Sigmoid colon (tissue), 7 donors: ENCODE measurements around the gene TFCP2. TPM values are rescaled to one million over a fixed set of nuclear protein-coding genes. Genes with fewer than 3 reads are reported as not detected.

Experiments
- DNase-seq: peaks from one replicate; pipeline ENCODE4 v3.0.0-alpha.2; 2019
- H3K27ac ChIP-seq, 4 donors: fragments of 200-600 bp; sonication (generic); one replicate each; pipeline ENCODE4 v1.5.1; 2016 to 2019; ENCODE audit warnings: mild to moderate bottlenecking in 1 of 4
- H3K27me3 ChIP-seq, 3 donors: fragments of 200-600 bp; sonication (generic); one replicate each; pipeline ENCODE4 v1.5.1; 2019; ENCODE audit warnings: mild to moderate bottlenecking in 1 of 3
- H3K36me3 ChIP-seq, 4 donors: fragments of 200-600 bp; sonication (generic); one replicate each; pipeline ENCODE4 v1.5.1; 2016 to 2019
- H3K4me1 ChIP-seq, 4 donors: fragments of 200-600 bp; sonication (generic); one replicate each; pipeline ENCODE4 v1.5.1; 2017 to 2019
- H3K4me3 ChIP-seq, 4 donors: fragments of 200-600 bp; sonication (generic); one replicate each; pipeline ENCODE4 v1.5.1; 2017 to 2019; ENCODE audit warnings: mild to moderate bottlenecking in 2 of 4, moderate library complexity in 1 of 4
- H3K9me3 ChIP-seq, 4 donors: fragments of 200-600 bp in 3 of 4; sonication (generic) in 3 of 4; one replicate each; pipeline versions ENCODE4 v1.5.1 to v1.6.1; 2013 to 2019
- EP300 ChIP-seq, 4 donors: sonication (generic); formaldehyde crosslinking; IDR thresholded peaks; one replicate each; pipeline ENCODE4 v1.6.1; 2017; ENCODE audit warnings: antibody characterized with exemption in 4 of 4
- POLR2A ChIP-seq, 2 donors: fragments of 450-650 bp; IDR thresholded peaks; one replicate each; pipeline ENCODE4 v1.6.1; 2016; ENCODE audit warnings: antibody characterized with exemption in 2 of 2, mild to moderate bottlenecking in 2 of 2, moderate library complexity in 2 of 2
- POLR2AphosphoS5 ChIP-seq, 4 donors: sonication (generic); formaldehyde crosslinking; IDR thresholded peaks; one replicate each; pipeline ENCODE4 v1.6.1; 2017; ENCODE audit warnings: antibody characterized with exemption in 4 of 4
- WGBS, 2 donors: extraction: QIAGEN DNeasy Blood & Tissue Kit; methylation state at CpG; one replicate each; pipeline ENCODE4 v1.1.7; 2013; 5-methylcytosine and 5-hydroxymethylcytosine counted together
- intact Hi-C: fragments of 100-400 bp; cut with DNase I; formaldehyde crosslinking; loops from one replicate; pipeline ENCODE4 v1.15.1; 2023
- polyA plus RNA-seq, 3 donors: library from polyadenylated mRNA; stranded (reverse); fragments of 200-250 nt; gene quantifications; one replicate each; pipeline ENCODE4 v1.2.3, GENCODE V29; 2013
- total RNA-seq, 4 donors: library from RNA; depleted of rRNA; stranded (reverse); fragments of >200 nt; gene quantifications; one replicate each; pipeline ENCODE4 v1.1.0, GENCODE V29; 2016
- TF ChIP-seq, protein P1 (sequence below), 4 experiments: fragments of 450-650 bp in 3 of 4; fragments of 200-600 bp in 1 of 4; IDR thresholded peaks; one replicate each; pipeline ENCODE4 v1.5.1; 2016 to 2019; ENCODE audit warnings: antibody characterized with exemption in 4 of 4, mild to moderate bottlenecking in 3 of 4, moderate library complexity in 2 of 4
- donor health status: healthy with polysubstance abuse.
- donor health status: Bipolar disorder and iron deficiency.
- donor health status: healthy.

TFCP2 gene
- total and polyA plus RNA-seq, 7 donors, result 10.4 to 18.1 (median 12.7) TPM

DNA sequence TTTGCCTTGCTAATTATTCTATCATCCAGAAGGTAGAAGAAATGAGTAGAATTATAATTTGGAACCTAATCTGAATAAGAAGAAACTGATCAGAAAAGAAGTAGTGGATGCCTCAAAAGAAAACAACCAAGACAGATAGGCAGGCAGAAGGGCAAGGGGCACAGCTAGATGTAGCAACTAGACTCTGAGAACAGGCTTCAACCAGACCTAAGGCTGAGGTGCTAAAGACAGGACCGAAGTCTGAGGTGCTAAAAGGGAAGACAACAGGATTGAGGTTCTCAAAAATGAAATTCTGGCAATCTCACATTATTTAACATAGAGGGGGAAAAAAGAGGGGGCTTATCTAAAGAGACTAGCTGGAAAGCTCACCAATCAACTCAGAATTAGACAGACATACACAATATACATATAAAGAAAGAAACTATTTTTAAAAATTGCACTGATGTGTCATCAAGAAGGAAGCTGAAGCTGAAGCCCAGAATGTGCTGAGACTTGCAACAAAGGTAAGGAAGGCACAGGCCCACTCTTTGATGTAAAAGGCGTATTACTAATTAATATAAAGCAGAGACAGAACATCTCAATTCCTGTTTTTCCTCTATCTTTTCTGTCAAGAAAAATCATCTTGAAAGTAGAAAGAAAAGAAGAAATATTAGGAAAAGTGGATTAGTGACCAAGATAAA is 45.7 kb downstream of the TFCP2 start:
- no peak overlapping the region for H3K27ac ChIP-seq
- H3K9me3 ChIP-seq, result no peaks in the 10 kb centered on the region
- H3K4me3 ChIP-seq, result no peak overlapping the region
- intact Hi-C loops, result no loop called here
- no peaks in the 10 kb centered on the region for H3K4me1 ChIP-seq
- no peak for DNase-seq
- WGBS, 2 donors, result 92 to 96% methylated on average over 2 of the region's 2 CpGs
- peaks cover 0 to 8% (median 0%) of the 10 kb centered on the region in 4 donors for H3K36me3 ChIP-seq
- TF ChIP-seq, protein P1, sequence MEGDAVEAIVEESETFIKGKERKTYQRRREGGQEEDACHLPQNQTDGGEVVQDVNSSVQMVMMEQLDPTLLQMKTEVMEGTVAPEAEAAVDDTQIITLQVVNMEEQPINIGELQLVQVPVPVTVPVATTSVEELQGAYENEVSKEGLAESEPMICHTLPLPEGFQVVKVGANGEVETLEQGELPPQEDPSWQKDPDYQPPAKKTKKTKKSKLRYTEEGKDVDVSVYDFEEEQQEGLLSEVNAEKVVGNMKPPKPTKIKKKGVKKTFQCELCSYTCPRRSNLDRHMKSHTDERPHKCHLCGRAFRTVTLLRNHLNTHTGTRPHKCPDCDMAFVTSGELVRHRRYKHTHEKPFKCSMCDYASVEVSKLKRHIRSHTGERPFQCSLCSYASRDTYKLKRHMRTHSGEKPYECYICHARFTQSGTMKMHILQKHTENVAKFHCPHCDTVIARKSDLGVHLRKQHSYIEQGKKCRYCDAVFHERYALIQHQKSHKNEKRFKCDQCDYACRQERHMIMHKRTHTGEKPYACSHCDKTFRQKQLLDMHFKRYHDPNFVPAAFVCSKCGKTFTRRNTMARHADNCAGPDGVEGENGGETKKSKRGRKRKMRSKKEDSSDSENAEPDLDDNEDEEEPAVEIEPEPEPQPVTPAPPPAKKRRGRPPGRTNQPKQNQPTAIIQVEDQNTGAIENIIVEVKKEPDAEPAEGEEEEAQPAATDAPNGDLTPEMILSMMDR (IDR thresholded peaks at IDR 0.05), result no peak
- TF ChIP-seq POLR2A (IDR thresholded peaks at IDR 0.05), result no peak
- no peaks in the 10 kb centered on the region for H3K27me3 ChIP-seq

DNA sequence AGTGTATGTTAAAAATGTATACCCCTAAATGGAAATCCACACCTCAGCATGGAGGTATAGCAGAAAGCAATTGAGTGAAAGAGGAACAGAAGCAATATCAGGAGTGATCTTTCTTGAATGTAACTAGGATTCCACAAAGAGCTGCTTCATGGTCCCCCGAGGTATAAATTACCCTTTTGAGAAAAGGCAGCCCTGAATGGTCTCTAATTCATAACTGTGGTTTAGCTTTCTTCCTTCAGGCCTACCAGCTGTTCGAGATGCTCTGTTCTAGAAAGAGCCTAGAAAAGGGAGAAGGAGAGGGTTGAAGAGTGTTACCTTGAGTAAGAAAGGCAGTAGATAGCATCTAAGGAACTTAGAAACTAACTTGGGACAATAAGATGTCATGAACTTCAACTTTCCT is 46.6 kb downstream of the TFCP2 start:
- H3K4me3 ChIP-seq, result no peak overlapping the region
- no peaks in the 10 kb centered on the region for H3K4me1 ChIP-seq
- intact Hi-C loops, result no loop called here
- no peak overlapping the region for H3K27ac ChIP-seq
- TF ChIP-seq POLR2A (IDR thresholded peaks at IDR 0.05) (no peak), POLR2AphosphoS5 (IDR thresholded peaks at IDR 0.05) (no peak), EP300 (IDR thresholded peaks at IDR 0.05) (no peak)
- TF ChIP-seq, protein P1 (IDR thresholded peaks at IDR 0.05), result no peak
- peaks cover 0 to 8% (median 0%) of the 10 kb centered on the region in 4 donors for H3K36me3 ChIP-seq
- H3K27me3 ChIP-seq, result no peaks in the 10 kb centered on the region
- no peak for DNase-seq
- 95% methylated on average over 2 of the region's 2 CpGs for WGBS, 2 donors
- no peaks in the 10 kb centered on the region for H3K9me3 ChIP-seq

DNA sequence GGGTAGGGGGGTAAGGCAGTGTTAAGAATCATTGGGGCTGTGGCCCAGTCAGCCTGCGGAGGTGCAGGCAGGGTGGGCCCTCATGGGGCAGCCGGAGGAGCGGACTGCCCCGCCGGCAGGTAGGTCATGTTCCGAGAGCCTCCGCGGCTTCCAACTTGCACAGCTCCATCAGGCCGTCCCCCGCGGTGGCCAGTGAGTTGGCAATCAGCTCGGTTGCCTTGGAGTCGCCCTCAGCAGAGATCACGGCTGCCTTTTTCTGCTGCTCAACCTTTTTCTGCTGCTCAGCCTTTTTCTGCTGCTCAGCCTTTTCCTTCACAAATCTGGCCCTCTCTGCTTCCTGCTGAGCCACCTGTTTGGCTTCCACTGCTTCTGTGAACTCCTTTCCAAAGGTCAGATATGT is 48.4 kb downstream of the TFCP2 start:
- H3K9me3 ChIP-seq, result no peaks in the 10 kb centered on the region
- H3K27me3 ChIP-seq, result no peaks in the 10 kb centered on the region
- TF ChIP-seq, protein P1 (IDR thresholded peaks at IDR 0.05), result no peak
- TF ChIP-seq POLR2A (IDR thresholded peaks at IDR 0.05), result no peak
- TF ChIP-seq POLR2AphosphoS5 (IDR thresholded peaks at IDR 0.05), result no peak
- TF ChIP-seq EP300 (IDR thresholded peaks at IDR 0.05), result no peak
- H3K36me3 ChIP-seq, result peaks cover 0 to 8% (median 0%) of the 10 kb centered on the region in 4 donors
- no peak for DNase-seq
- H3K4me3 ChIP-seq, result no peak overlapping the region
- intact Hi-C loops, result no loop called here
- 93 to 99% methylated on average over 14 of the region's 14 CpGs for WGBS, 2 donors
- no peaks in the 10 kb centered on the region for H3K4me1 ChIP-seq
- H3K27ac ChIP-seq, result no peak overlapping the region

DNA sequence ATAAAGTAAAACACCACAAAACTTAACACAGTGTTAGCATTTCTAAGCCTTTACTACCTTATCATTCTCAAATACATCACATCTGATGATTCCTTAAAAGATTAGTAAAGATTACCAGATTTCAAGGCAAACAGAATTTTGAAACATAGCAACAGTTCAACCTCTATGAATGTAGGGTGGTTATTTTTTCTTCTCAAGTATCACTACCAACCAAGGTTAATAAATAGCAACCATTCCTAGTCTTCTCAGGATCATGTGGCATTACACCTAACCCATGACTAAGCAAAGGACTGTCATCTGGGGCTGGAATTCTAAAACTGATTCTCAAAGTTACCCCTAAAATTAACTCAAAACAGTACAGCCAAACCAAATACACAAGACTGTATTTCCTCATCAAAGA is 50.1 kb downstream of the TFCP2 start:
- Histone ChIP-seq H3K27me3 (no peaks in the 10 kb centered on the region), H3K9me3 (no peaks in the 10 kb centered on the region), H3K4me3 (no peak overlapping the region), H3K36me3 (peaks cover 0 to 23% (median 0%) of the 10 kb centered on the region in 4 donors), H3K27ac (no peak overlapping the region), H3K4me1 (no peaks in the 10 kb centered on the region)
- intact Hi-C loops, result no loop called here
- no peak for DNase-seq
- TF ChIP-seq EP300 (IDR thresholded peaks at IDR 0.05), result no peak
- TF ChIP-seq POLR2A (IDR thresholded peaks at IDR 0.05), result no peak
- no peak for TF ChIP-seq POLR2AphosphoS5 (IDR thresholded peaks at IDR 0.05)
- TF ChIP-seq, protein P1 (IDR thresholded peaks at IDR 0.05), result no peak

DNA sequence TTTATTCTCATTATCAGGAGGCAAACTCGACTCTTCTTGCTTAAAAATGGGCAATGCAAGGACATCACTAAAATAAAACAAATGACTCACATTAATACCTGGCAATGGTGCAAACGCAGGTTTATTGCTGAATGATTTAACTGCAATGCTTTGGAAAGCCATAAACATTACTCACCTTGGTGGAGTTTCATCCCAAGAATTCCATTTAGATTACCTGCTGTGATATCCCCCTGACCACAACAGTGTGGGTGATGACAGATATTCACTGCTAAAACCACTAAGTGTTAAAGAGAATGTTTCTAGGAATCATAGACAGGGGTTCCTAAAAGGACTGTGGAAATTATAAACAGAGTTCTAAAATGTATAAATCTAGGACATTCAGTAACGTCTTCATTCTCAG is 54.2 kb downstream of the TFCP2 start:
- 58 to 83% methylated on average over 3 of the region's 3 CpGs for WGBS, 2 donors
- intact Hi-C loops, result no loop called here
- H3K27ac ChIP-seq, result no peak overlapping the region
- H3K4me3 ChIP-seq, result no peak overlapping the region
- no peaks in the 10 kb centered on the region for H3K9me3 ChIP-seq
- no peaks in the 10 kb centered on the region for H3K4me1 ChIP-seq
- DNase-seq, result no peak
- no peaks in the 10 kb centered on the region for H3K27me3 ChIP-seq
- TF ChIP-seq, protein P1 (IDR thresholded peaks at IDR 0.05), result no peak
- TF ChIP-seq EP300 (IDR thresholded peaks at IDR 0.05), result no peak
- TF ChIP-seq POLR2A (IDR thresholded peaks at IDR 0.05), result no peak
- TF ChIP-seq POLR2AphosphoS5 (IDR thresholded peaks at IDR 0.05), result no peak
- peaks cover 0 to 49% (median 2%) of the 10 kb centered on the region in 4 donors for H3K36me3 ChIP-seq
